MCF 10A (cell line): ENCODE data around the gene KLK6. TPM values are rescaled to one million over a fixed set of nuclear protein-coding genes. Genes with fewer than 3 reads are reported as not detected.

Experiments
- BruUV-seq: library from RNA; stranded (reverse); fragments of 400-500 nt; replicated peaks from 2 replicates; lab custom pipeline; 2021; lab: Mats Ljungman, UMichigan
- CTCF ChIA-PET: fragments of 300-600 bp; sonication (Branson Sonifier 250); formaldehyde crosslinking; extraction: SDS; loops from one replicate; lab custom pipeline; 2021; ENCODE audit warnings: antibody characterized with exemption, inconsistent platforms; lab: Yijun Ruan, JAX
- POLR2A ChIA-PET: fragments of 300-600, 350-650 bp; sonication (Branson Sonifier 250); formaldehyde crosslinking; extraction: SDS; loops from one replicate; lab custom pipeline; 2020; ENCODE audit warnings: antibody characterized with exemption, inconsistent platforms; lab: Yijun Ruan, JAX
- DNase-seq: peaks from one replicate; pipeline ENCODE4 v3.0.0-alpha.2; 2018; ENCODE audit not compliant: unreplicated experiment
- H3K27ac Mint-ChIP-seq: one replicate; pipeline ENCODE4 v1.8.0; 2022; ENCODE audit warnings: mild to moderate bottlenecking, low read depth, mixed read lengths; ENCODE audit not compliant: unreplicated experiment
- H3K27me3 Mint-ChIP-seq: one replicate; pipeline ENCODE4 v1.8.0; 2022; ENCODE audit warnings: mixed read lengths; ENCODE audit not compliant: insufficient read depth, unreplicated experiment
- H3K36me3 Mint-ChIP-seq: one replicate; pipeline ENCODE4 v1.8.0; 2022; ENCODE audit warnings: mild to moderate bottlenecking, moderate library complexity, mixed read lengths; ENCODE audit not compliant: insufficient read depth, unreplicated experiment
- H3K4me1 Mint-ChIP-seq: one replicate; pipeline ENCODE4 v1.8.0; 2022; ENCODE audit warnings: mixed read lengths; ENCODE audit not compliant: insufficient read depth, unreplicated experiment
- H3K4me3 Mint-ChIP-seq: one replicate; pipeline ENCODE4 v1.8.0; 2022; ENCODE audit warnings: mild to moderate bottlenecking, moderate library complexity, mixed read lengths; ENCODE audit not compliant: unreplicated experiment
- H3K9me3 Mint-ChIP-seq: one replicate; pipeline ENCODE4 v1.8.0; 2022; ENCODE audit warnings: mixed read lengths; ENCODE audit not compliant: unreplicated experiment
- CTCF ChIP-seq: fragments of 200-600 bp; IDR thresholded peaks from one replicate; pipeline ENCODE4 v1.8.0; 2022; ENCODE audit warnings: antibody characterized with exemption, mild to moderate bottlenecking; ENCODE audit not compliant: unreplicated experiment
- intact Hi-C: fragments of 100-400 bp; cut with micrococcal nuclease; formaldehyde crosslinking; loops from 2 replicates; pipeline ENCODE4 v1.14.1; 2022
- total RNA-seq: library from RNA; stranded (reverse); gene quantifications from 2 replicates; pipeline ENCODE4 v1.2.3, GENCODE V29; 2022

Gene KLK6
- total RNA-seq, 1 experiment from 2014 or later = not detected

- intact Hi-C loops = no loop called here
- H3K9me3 Mint-ChIP-seq = peaks cover 6% of the 10 kb centered on the region
- ChIA-PET POLR2A (interaction anchor here (1.0 kb wide), 1 partner anchor 21 kb away, joined by 4 read pairs; no protein-coding TSS in a partner anchor), CTCF (interaction anchor here (0.5 kb wide), 1 partner anchor 94 kb away, joined by 3 read pairs; no protein-coding TSS in a partner anchor)
- peaks cover 6% of the 10 kb centered on the region for H3K36me3 Mint-ChIP-seq
- no peak overlapping the region for H3K27ac Mint-ChIP-seq
- peaks cover 11% of the 10 kb centered on the region for H3K27me3 Mint-ChIP-seq
- no peak for DNase-seq
- H3K4me1 Mint-ChIP-seq = no peaks in the 10 kb centered on the region
- no peak for TF ChIP-seq CTCF
- no TSS peak for BruUV-seq
- H3K4me3 Mint-ChIP-seq = no peak overlapping the region
Measured at GRCh38 chr19:51000981-51001380, 31.6 kb upstream of the KLK6 start.

- intact Hi-C loops = no loop called here
- Mint-ChIP-seq H3K27ac (no peak overlapping the region), H3K36me3 (peaks cover 6% of the 10 kb centered on the region), H3K9me3 (peaks cover 6% of the 10 kb centered on the region), H3K4me1 (no peaks in the 10 kb centered on the region), H3K27me3 (peaks cover 11% of the 10 kb centered on the region), H3K4me3 (no peak overlapping the region)
- no TSS peak for BruUV-seq
- TF ChIP-seq CTCF = no peak
- ChIA-PET POLR2A (interaction anchor here (1.0 kb wide), 1 partner anchor 20 kb away, joined by 4 read pairs; no protein-coding TSS in a partner anchor), CTCF (no interaction called here)
- DNase-seq = no peak
Measured at GRCh38 chr19:51000426-51000825, 31.0 kb upstream of the KLK6 start.

- intact Hi-C loops = no loop called here
- CTCF ChIA-PET = interaction anchor here (0.6 to 1.0 kb wide), 2 partner anchors 19 to 616 kb away, joined by 3 to 4 read pairs; no protein-coding TSS in a partner anchor
- POLR2A ChIA-PET = no interaction called here
Measured at GRCh38 chr19:50998686-50999085, 29.3 kb upstream of the KLK6 start.

DNA sequence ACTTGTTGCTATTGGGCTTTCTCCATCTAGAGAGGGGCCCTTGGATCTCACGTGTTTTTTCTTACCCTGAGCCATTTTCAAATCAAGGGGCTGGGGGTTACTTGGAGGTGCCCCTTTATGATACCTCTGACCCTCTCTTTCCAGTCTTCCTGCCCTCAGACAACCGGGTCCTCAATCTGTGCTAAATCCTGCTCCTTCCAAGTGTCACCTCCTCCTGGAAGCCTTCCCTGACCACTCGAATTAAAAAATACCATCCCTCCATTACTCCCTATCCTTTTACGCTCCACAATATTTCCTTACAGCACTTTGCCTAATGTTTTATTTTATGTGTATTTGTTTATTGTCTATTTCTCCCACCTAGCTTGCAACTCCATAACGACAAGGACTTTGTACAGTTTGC lies 28.7 kb upstream of the KLK6 start:
- peaks cover 6% of the 10 kb centered on the region for H3K9me3 Mint-ChIP-seq
- BruUV-seq = no TSS peak
- no peak overlapping the region for H3K27ac Mint-ChIP-seq
- ChIA-PET POLR2A (no interaction called here), CTCF (interaction anchor here (0.6 kb wide), 1 partner anchor 617 kb away, joined by 4 read pairs; no protein-coding TSS in a partner anchor)
- DNase-seq = no peak
- peaks cover 6% of the 10 kb centered on the region for H3K36me3 Mint-ChIP-seq
- no peaks in the 10 kb centered on the region for H3K4me1 Mint-ChIP-seq
- no peak for TF ChIP-seq CTCF
- H3K4me3 Mint-ChIP-seq = no peak overlapping the region
- intact Hi-C loops = no loop called here
- H3K27me3 Mint-ChIP-seq = peaks cover 11% of the 10 kb centered on the region

More at GRCh38 chr19:50998686-50999085, 29.3 kb upstream of the KLK6 start:
- Mint-ChIP-seq H3K36me3 (peaks cover 6% of the 10 kb centered on the region), H3K9me3 (peaks cover 6% of the 10 kb centered on the region), H3K4me3 (no peak overlapping the region), H3K27ac (no peak overlapping the region), H3K4me1 (no peaks in the 10 kb centered on the region), H3K27me3 (peaks cover 11% of the 10 kb centered on the region)
- no peak for TF ChIP-seq CTCF
- no TSS peak for BruUV-seq
- no peak for DNase-seq
